Activated CD8-positive, alpha-beta T cell treated with anti-CD3 and anti-CD28 coated beads for 36 hours (primary cell): ENCODE results near the gene FMNL2. TPM values are rescaled to one million over a fixed set of nuclear protein-coding genes. Genes with fewer than 3 reads are reported as not detected.

Source experiments
- ATAC-seq: fragments of 200-7000 bp; cut with Tn5 transposase; one replicate; pipeline ENCODE4 v1.10.0; 2021; ENCODE audit warnings: mild to moderate bottlenecking, moderate library complexity
- CTCF ChIA-PET: fragments of 350-600 bp; sonication (Branson Sonifier 250); formaldehyde crosslinking; loops from one replicate; lab custom pipeline; 2021; ENCODE audit warnings: antibody characterized with exemption; lab: Charles Lee
- POLR2A ChIA-PET: fragments of 350-600 bp; sonication (Branson Sonifier 250); formaldehyde crosslinking; loops from one replicate; lab custom pipeline; 2021; ENCODE audit warnings: antibody characterized with exemption; lab: Charles Lee
- DNase-seq: peaks from one replicate; pipeline ENCODE4 v3.0.0-alpha.2; 2020
- H3K27ac Mint-ChIP-seq: one replicate; pipeline ENCODE4 v1.8.0; 2021; ENCODE audit warnings: mild to moderate bottlenecking, mixed read lengths
- H3K27me3 Mint-ChIP-seq: one replicate; pipeline ENCODE4 v1.8.0; 2021; ENCODE audit warnings: mixed read lengths
- H3K36me3 Mint-ChIP-seq: one replicate; pipeline ENCODE4 v1.8.0; 2021; ENCODE audit warnings: low read depth, mixed read lengths
- H3K4me1 Mint-ChIP-seq: one replicate; pipeline ENCODE4 v1.8.0; 2021; ENCODE audit warnings: low read depth, mixed read lengths
- H3K4me3 Mint-ChIP-seq: one replicate; pipeline ENCODE4 v1.8.0; 2021; ENCODE audit warnings: mild to moderate bottlenecking, moderate library complexity, mixed read lengths
- H3K9me3 Mint-ChIP-seq: one replicate; pipeline ENCODE4 v1.8.0; 2021; ENCODE audit warnings: mixed read lengths
- CTCF ChIP-seq: fragments of 200-600 bp; IDR thresholded peaks from one replicate; pipeline ENCODE4 v1.8.0; 2022; ENCODE audit warnings: antibody characterized with exemption, mild to moderate bottlenecking
- intact Hi-C: fragments of 100-400 bp; cut with micrococcal nuclease; formaldehyde crosslinking; loops from one replicate; pipeline ENCODE4 v1.10.0; 2022
- total RNA-seq, 2 experiments: library from RNA; stranded (reverse); gene quantifications; one replicate each; pipeline ENCODE4 v1.2.3, GENCODE V29; 2021

FMNL2 gene
- total RNA-seq, 2 experiments from 2014 or later, result 1.1 TPM

DNA sequence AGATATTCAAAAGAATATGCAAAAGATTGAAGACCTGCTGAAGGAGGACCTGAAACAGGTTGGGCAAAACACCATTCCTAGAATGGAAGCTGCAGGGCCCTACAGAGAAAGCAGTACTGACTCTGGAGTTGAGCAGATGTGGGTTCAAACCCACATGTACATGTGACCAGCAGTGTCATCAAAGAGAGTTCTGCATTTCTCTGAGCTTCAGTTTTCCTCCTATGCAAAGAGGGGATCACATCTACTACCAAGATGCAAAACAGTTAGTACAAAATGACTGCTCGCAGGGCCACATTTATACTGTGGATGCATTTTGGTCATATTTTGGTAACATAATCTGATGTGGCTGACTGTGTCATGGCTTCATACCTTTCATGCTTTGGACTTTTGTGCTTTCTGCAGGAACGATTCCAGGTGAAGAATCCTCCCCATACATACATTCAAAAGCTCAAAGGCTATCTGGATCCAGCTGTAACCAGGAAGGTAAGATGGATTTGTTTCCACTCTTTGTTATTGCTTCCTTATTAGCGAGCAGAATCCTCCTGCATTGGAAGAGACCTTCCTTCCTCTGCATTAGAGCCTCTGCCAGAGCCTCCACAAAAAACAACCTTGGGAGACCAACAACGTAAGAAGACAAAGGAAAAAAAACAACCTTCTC is 207.5 kb downstream of the FMNL2 start:
- no peaks in the 10 kb centered on the region for H3K36me3 Mint-ChIP-seq
- H3K27me3 Mint-ChIP-seq, result peaks cover 4% of the 10 kb centered on the region
- no peaks in the 10 kb centered on the region for H3K9me3 Mint-ChIP-seq
- POLR2A ChIA-PET, result no interaction called here
- no peak for TF ChIP-seq CTCF
- no peaks in the 10 kb centered on the region for H3K4me1 Mint-ChIP-seq
- H3K27ac Mint-ChIP-seq, result no peak overlapping the region
- intact Hi-C loops, result no loop called here
- ATAC-seq, result no peak
- DNase-seq, result no peak
- no peak overlapping the region for H3K4me3 Mint-ChIP-seq
- CTCF ChIA-PET, result no interaction called here

- no peaks in the 10 kb centered on the region for H3K9me3 Mint-ChIP-seq
- DNase-seq (no peak), ATAC-seq (no peak)
- CTCF ChIA-PET, result no interaction called here
- POLR2A ChIA-PET, result no interaction called here
- no peak overlapping the region for H3K27ac Mint-ChIP-seq
- H3K4me1 Mint-ChIP-seq, result no peaks in the 10 kb centered on the region
- intact Hi-C loops, result no loop called here
- no peak overlapping the region for H3K4me3 Mint-ChIP-seq
- no peaks in the 10 kb centered on the region for H3K36me3 Mint-ChIP-seq
- no peak for TF ChIP-seq CTCF
- no peaks in the 10 kb centered on the region for H3K27me3 Mint-ChIP-seq
Measured at GRCh38 chr2:152542995-152543481, 208.1 kb downstream of the FMNL2 start.

- POLR2A ChIA-PET, result no interaction called here
- no peaks in the 10 kb centered on the region for H3K9me3 Mint-ChIP-seq
Measured at GRCh38 chr2:152543717-152544116, 208.7 kb downstream of the FMNL2 start.

GRCh38 chr2:152544638-152545037 is 209.7 kb downstream of the FMNL2 start:
- Mint-ChIP-seq H3K9me3 (no peaks in the 10 kb centered on the region), H3K4me1 (no peaks in the 10 kb centered on the region), H3K27ac (no peak overlapping the region), H3K36me3 (no peaks in the 10 kb centered on the region), H3K27me3 (no peaks in the 10 kb centered on the region), H3K4me3 (no peak overlapping the region)
- intact Hi-C loops, result no loop called here
- ATAC-seq, result no peak
- DNase-seq, result no peak
- CTCF ChIA-PET, result no interaction called here
- no peak for TF ChIP-seq CTCF
- POLR2A ChIA-PET, result no interaction called here

More at GRCh38 chr2:152543717-152544116, 208.7 kb downstream of the FMNL2 start:
- Mint-ChIP-seq H3K4me3 (no peak overlapping the region), H3K27me3 (no peaks in the 10 kb centered on the region), H3K4me1 (no peaks in the 10 kb centered on the region), H3K36me3 (no peaks in the 10 kb centered on the region), H3K27ac (no peak overlapping the region)
- CTCF ChIA-PET, result no interaction called here
- TF ChIP-seq CTCF, result no peak
- DNase-seq, result no peak
- intact Hi-C loops, result no loop called here
- ATAC-seq, result no peak

- intact Hi-C loops, result no loop called here
- ChIA-PET POLR2A (no interaction called here), CTCF (no interaction called here)
- Mint-ChIP-seq H3K4me3 (no peak overlapping the region), H3K27me3 (no peaks in the 10 kb centered on the region), H3K27ac (no peak overlapping the region), H3K4me1 (no peaks in the 10 kb centered on the region), H3K36me3 (no peaks in the 10 kb centered on the region), H3K9me3 (no peaks in the 10 kb centered on the region)
- DNase-seq (no peak), ATAC-seq (no peak)
- no peak for TF ChIP-seq CTCF
Measured at GRCh38 chr2:152546230-152546837, 211.4 kb downstream of the FMNL2 start.
